ENCODE measurements around the gene MYCN.
"Not testable (repeated sequence)": the region's sequence is repeated elsewhere in the genome, so short reads cannot be mapped to it uniquely, and the experiment has no call there.

The MYCN gene

DNA sequence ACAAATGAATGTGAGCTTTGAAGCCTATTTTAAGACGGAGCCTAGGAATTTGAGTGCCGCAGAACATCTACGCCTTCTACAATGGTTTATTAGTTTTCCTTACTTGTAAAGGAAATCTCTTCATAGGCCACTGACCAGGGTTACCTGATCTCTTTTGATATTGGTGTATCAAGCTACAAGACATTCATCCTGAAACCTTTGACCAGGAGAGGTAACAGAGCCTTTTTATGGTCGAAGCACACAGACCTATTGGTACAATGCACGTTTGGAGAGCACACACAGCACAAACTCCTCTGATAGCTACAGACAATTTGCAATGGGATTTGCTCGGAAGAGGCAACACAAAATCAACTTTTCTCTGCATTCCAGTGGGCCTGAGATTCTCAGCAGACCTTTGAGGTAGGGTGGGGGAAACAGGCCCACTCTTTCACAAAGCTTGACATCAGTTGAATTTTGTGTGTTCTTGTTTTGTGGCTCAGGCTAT is 12.8 kb downstream of the MYCN start:
- Mint-ChIP-seq H3K36me3 (ENCODE audit: low read depth) (no peaks in the 10 kb centered on the region), H3K4me1 (no peaks in the 10 kb centered on the region), H3K4me3 (no peak overlapping the region), H3K9me3 (no peaks in the 10 kb centered on the region), H3K27ac (no peak overlapping the region), H3K27me3 (peaks cover 3% of the 10 kb centered on the region)
- ATAC-seq (no peak), DNase-seq (no peak)

DNA sequence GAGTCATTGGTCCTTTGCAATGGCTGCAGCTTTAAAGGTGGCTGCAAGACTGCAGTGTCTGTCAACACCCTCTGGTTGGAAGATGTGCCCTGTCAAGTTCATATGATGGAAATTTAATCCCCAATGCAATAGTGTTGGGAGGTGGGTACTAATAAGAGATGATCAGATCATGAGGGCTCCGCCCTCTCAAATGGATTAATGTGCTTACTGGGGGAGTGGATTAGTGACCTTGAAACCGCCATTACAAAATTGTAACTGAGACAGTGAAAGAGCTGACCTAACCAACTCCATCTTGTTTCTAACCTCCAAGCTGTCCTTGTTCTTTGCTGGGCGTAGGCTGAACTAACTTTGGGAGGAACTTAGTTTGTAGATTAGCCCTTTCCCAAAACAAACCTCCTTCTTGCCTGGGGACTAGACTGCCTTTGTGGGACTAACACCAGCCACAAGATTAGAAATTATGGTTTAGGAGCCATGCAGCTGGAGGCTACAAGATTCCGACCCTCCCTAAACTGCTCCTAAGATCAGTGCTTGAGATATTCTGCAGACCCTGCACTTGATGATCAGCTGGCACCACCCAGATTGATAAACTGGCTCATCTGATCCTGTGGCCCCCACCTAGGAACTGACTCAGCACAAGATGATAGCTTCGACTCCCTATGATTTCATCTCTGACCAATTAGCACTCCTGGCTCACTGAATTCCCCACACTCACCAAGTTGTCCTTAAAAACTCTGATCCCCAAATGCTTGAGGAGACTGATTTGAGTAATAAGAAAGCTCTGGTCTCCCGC is 13.7 kb downstream of the MYCN start:
- ATAC-seq (no peak), DNase-seq (no peak)
- H3K36me3 Mint-ChIP-seq (ENCODE audit: low read depth): no peaks in the 10 kb centered on the region
- H3K9me3 Mint-ChIP-seq: no peaks in the 10 kb centered on the region
- H3K27ac Mint-ChIP-seq: no peak overlapping the region
- no peak overlapping the region for H3K4me3 Mint-ChIP-seq
- peaks cover 3% of the 10 kb centered on the region for H3K27me3 Mint-ChIP-seq
- no peaks in the 10 kb centered on the region for H3K4me1 Mint-ChIP-seq

DNA sequence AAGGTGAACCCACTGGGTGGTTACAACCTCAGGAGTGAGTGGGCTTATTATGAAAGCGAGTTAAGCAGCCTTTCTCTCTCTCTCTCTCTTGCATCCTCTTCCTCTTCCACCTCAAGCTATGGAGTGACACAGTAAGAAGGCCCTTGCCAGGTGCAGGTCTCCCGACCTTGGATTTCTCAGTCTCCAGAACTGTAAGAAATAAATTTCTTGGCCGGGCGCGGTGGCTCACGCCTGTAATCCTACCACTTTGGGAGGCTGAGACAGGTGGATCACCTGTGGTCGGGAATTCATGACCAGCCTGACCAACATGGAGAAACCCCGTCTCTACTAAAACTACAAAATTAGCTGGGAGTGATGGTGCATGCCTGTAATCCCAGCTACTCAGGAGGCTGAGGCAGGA is 14.4 kb downstream of the MYCN start:
- no peak for ATAC-seq
- no peaks in the 10 kb centered on the region for H3K9me3 Mint-ChIP-seq
- no peaks in the 10 kb centered on the region for H3K36me3 Mint-ChIP-seq (ENCODE audit: low read depth)
- H3K27me3 Mint-ChIP-seq: peaks cover 3% of the 10 kb centered on the region
- H3K4me1 Mint-ChIP-seq: no peaks in the 10 kb centered on the region
- no peak overlapping the region for H3K4me3 Mint-ChIP-seq
- no peak overlapping the region for H3K27ac Mint-ChIP-seq
- DNase-seq: no peak

DNA sequence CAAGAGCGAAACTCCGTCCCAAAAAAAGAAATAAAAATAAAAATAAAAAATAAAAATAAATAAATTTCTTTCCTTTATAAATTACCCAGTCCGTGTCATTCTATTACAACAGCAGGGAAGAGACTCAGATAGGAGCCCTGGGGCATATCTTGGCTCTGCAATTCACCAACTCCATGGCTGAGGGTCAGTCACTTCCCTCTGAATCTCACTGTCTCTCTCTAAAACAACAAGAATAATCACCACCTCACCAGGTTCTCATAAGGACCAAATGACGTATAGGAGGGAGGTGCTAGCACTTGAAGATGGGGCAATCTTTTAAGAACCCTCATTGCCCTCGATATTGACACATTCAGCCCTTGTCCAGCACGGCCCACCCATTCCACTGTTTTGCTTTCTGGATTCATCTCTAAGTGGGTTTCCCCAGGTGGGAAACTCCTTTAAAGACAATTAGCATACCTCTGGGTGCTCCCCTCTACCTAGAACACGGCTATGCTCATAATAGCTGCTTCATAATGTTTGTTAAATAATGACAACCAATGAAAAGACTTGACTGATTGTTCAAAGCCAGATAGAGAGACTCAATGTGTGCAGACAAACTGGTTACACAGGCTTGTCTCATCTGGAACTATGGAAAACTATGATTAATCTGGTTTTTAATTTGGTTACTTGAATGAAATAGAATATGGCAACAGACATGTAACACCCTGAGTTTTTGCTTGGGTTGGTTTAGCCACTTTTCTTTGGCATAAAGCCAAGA is 15.1 kb downstream of the MYCN start:
- no peaks in the 10 kb centered on the region for H3K9me3 Mint-ChIP-seq

DNA sequence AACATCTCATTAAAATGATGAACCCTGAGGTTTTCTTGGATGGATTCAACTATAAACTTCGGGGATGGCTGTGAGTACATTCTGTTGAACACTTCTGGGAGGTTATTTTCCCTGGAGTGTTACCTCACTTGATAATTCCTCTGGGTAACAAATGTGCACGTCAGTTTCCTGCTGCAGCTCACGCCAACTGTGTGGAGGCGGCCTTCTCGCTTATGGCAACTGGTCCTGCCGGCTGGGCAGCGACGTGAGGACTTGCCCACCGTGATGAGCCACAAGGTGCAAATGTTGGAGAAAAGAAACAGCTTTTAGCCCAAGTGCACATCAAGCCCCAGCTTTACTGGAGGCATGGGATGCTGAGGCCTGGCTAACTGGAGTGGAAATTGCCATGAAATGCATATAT is 15.9 kb downstream of the MYCN start:
- H3K27ac Mint-ChIP-seq: no peak overlapping the region
- no peaks in the 10 kb centered on the region for H3K27me3 Mint-ChIP-seq
- H3K36me3 Mint-ChIP-seq (ENCODE audit: low read depth): no peaks in the 10 kb centered on the region
- ATAC-seq: no peak
- no peaks in the 10 kb centered on the region for H3K9me3 Mint-ChIP-seq
- no peaks in the 10 kb centered on the region for H3K4me1 Mint-ChIP-seq
- H3K4me3 Mint-ChIP-seq: no peak overlapping the region
- DNase-seq: no peak

More for the DNA sequence above, 15.1 kb downstream of the MYCN start:
- H3K36me3 Mint-ChIP-seq (ENCODE audit: low read depth): no peaks in the 10 kb centered on the region
- no peaks in the 10 kb centered on the region for H3K4me1 Mint-ChIP-seq
- no peak overlapping the region for H3K4me3 Mint-ChIP-seq
- no peak overlapping the region for H3K27ac Mint-ChIP-seq
- ATAC-seq (no peak), DNase-seq (no peak)
- peaks cover 3% of the 10 kb centered on the region for H3K27me3 Mint-ChIP-seq

DNA sequence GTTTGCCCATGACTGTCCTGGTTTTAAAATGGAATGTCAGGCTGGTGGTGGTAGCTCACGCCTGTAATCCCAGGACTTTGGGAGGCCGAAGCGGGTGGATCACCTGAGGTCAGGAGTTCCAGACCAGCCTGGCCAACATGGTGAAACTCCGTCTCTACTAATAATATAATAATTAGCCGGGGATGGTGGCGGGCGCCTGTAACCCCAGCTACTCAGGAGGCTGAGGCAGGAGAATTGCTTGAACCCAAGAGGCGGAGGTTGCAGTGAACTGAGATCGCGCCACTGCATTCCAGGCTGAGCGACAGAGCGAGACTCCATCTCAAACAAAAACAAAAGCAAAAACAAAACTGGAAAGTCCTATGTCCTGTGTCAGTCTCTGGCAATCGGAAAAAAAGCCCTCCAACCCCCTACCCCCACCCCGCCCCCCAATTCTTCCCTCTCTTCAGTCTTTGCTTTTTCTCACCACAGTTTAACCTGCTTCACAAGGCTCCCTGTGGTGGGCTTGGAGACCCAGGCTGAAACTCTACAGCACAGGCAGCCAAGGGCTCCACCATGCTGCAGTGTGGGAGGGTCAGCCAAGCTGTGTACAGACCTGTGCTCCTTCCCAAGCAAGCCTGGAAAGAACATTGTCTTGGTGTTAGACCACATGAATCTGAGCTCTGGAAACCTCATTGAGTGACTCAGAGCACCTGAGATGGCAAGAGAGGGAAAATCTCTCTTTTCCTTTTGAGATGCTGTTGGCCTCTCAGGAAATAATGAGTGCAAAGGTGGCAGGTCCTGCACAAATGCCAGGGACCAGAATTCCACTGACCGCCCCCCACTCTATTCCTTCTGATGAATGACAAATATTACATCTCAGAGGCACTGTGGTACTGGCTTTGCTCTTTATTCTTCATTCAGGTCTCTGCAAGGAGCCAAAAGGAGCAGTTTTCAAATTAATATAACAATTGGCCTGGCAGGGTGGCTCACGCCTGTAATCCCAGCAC is 16.7 kb downstream of the MYCN start:
- no peaks in the 10 kb centered on the region for H3K9me3 Mint-ChIP-seq
- no peaks in the 10 kb centered on the region for H3K27me3 Mint-ChIP-seq
- ATAC-seq (no peak), DNase-seq (no peak)
- no peaks in the 10 kb centered on the region for H3K4me1 Mint-ChIP-seq
- no peak overlapping the region for H3K4me3 Mint-ChIP-seq
- no peaks in the 10 kb centered on the region for H3K36me3 Mint-ChIP-seq (ENCODE audit: low read depth)
- H3K27ac Mint-ChIP-seq: no peak overlapping the region

DNA sequence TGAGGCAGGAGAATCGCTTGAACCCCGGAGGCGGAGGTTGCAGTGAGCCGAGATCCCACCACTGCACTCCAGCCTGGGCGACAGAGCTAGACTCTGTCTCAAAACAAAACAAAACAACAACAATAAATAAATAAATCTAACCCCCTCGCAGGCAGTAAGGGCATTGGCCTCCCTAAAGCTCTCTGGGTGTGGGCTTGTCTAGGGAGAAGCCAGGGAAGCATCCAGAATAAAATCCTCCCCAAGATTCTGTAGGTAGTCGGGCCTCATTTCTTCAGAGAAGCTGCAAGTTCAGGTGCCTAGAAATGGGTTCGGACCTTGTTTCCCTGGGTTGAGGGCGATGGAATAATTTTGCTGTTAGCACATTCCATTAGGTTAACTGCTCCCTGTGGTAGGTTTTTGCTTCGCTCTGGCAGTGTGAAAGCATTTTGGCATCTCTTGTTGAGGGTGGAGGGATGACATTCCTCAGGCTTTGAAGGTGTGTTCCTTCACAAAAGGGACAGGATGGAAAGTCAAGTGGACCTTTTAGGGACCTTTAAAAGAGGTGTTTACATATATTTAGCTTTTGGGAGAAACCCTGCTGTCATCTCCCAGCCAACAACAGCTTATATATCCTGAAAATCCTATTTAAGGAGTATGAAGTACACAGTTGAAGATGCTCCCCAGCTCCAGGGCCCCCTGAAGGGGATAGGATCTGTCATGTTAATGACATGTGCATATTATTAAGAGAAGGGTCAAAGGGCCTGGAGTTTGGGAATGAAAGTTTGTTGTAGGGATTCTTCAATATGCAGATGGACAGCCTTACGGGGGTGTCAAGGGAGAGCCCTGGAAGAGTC is 17.7 kb downstream of the MYCN start:
- no peaks in the 10 kb centered on the region for H3K36me3 Mint-ChIP-seq (ENCODE audit: low read depth)
- H3K27ac Mint-ChIP-seq: no peak overlapping the region
- no peak overlapping the region for H3K4me3 Mint-ChIP-seq
- DNase-seq (no peak), ATAC-seq (no peak)
- H3K4me1 Mint-ChIP-seq: no peaks in the 10 kb centered on the region
- no peaks in the 10 kb centered on the region for H3K27me3 Mint-ChIP-seq
- no peaks in the 10 kb centered on the region for H3K9me3 Mint-ChIP-seq

DNA sequence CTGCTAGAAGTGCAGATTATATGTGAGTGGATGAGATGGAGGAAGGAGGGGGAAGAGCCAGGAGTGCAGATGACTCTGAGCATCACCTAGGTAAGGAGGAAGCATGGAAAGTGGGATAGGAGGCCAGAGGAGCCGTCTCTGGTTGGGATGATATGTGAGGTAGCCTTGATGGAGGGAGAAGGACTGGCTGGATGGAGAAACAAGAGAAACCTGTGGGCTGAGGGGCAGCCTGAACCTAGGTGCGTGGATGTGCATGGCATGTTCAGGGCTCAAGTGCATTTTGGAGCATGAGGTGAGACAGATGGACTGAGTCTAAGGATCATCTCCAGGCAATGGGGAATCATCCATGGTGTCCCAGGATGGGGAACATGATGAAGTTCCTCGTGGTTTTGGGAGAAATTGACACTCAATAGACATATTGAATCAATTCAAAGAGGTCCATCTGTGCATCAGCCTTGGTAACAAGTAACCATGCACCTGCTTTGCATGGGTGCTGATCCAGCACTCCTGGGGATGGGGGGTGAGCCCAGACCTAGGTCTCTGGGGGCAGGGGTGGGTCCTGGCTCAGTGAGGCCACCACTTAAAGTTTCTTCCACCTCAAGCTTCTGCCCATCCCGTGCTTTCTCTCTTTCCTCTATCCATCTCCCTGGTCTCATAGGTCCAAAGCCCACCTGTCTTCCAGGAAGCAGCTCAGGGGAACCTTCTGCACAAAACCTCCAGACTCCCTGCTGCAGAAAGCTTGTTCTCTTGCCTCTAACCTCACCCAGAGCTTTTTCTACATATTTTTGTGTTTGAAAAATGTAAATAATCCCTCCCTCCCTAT is 19.2 kb downstream of the MYCN start:
- Mint-ChIP-seq H3K27me3 (no peaks in the 10 kb centered on the region), H3K9me3 (peaks cover 3% of the 10 kb centered on the region), H3K27ac (no peak overlapping the region), H3K36me3 (ENCODE audit: low read depth) (no peaks in the 10 kb centered on the region), H3K4me3 (no peak overlapping the region), H3K4me1 (peaks cover 3% of the 10 kb centered on the region)
- DNase-seq: no peak
- ATAC-seq: no peak

DNA sequence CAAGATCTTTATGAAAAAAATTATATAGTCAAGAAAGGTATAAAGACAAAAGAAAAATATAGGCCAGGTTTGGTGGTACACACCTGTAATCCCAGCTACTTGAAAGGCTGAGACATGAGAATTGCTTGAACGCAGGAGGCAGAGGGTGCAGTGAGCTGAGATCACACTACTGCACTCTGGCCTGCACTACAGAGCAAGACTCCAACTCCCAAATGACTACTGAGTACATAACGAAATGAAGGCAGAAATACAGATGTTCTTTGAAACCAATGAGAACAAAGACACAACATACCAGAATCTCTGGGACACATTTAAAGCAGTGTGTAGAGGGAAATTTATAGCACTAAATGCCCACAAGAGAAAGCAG is 19.8 kb downstream of the MYCN start:
- not testable (repeated sequence) for DNase-seq; H3K27me3 Mint-ChIP-seq; H3K9me3 Mint-ChIP-seq; H3K27ac Mint-ChIP-seq; ATAC-seq; H3K4me1 Mint-ChIP-seq; H3K4me3 Mint-ChIP-seq; H3K36me3 Mint-ChIP-seq (ENCODE audit: low read depth)

DNA sequence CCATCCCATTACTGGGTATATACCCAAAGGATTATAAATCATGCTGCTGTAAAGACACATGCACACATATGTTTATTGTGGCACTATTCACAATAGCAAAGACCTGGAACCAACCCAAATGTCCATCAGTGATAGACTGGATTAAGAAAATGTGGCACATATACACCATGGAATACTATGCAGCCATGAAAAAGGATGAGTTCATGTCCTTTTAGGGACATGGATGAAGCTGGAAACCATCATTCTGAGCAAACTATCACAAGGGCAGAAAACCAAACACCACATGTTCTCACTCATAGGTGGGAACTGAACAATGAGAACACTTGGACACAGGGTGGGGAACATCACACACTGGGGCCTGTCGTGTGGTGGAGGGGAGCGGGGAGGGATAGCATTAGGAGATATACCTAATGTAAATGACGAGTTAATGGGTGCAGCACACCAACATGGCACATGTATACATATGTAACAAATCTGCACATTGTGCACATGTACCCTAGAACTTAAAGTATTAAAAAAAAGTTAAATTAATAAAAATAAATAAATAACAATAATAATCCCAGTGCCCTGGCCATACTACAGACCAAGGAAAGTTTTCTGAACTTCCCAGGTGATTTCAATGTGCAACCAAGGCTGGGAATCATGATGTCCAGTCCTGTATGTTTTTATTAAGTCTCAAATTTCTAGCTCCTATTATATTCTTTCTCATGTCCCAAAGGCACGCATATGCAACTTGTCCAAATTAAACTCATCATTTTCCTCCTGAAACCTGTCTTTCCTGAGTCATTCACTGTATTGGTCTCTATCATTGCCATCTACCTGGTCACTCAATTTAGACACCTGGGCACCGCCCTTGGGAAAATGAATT is 23.0 kb downstream of the MYCN start:
- not testable (repeated sequence) for H3K27me3 Mint-ChIP-seq; DNase-seq; ATAC-seq; H3K36me3 Mint-ChIP-seq (ENCODE audit: low read depth); H3K27ac Mint-ChIP-seq; H3K4me3 Mint-ChIP-seq; H3K9me3 Mint-ChIP-seq
- H3K4me1 Mint-ChIP-seq: peaks cover 34% of the 10 kb centered on the region

DNA sequence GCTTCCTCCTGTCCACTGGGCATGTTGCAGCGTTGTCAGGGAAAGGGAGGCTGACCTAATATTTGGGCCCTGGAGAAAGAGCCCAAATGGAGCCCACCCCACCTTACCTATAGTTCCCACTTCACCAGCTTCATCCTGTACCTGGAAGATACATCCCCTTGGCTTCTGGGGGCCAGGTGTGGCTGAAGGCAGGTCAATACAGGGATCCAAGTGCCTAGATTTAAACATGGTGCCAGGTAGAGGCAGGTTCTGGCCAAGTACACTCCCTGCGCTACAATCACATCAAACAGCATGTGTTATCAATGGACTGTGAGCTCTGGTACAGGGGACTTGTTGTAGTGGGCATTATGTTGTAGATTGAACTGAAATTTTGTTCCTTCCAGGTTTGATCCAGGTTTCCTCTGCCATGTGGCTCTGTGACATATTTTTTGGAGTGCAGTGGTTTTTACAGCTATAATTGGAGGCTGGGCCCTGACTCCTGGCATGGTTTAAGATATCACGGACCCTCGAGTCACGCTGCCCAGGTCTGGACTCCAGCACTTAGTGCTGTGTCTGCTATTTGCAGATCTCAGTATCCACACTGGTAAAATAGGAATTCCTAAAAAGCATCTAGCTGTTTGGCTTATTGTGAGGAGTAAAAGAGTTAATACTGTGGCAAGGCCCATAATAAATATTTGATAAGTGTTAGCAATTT is 23.8 kb downstream of the MYCN start:
- no peak for ATAC-seq
- H3K36me3 Mint-ChIP-seq (ENCODE audit: low read depth): no peaks in the 10 kb centered on the region
- no peak overlapping the region for H3K4me3 Mint-ChIP-seq
- H3K4me1 Mint-ChIP-seq: peaks cover 42% of the 10 kb centered on the region
- peaks cover 3% of the 10 kb centered on the region for H3K9me3 Mint-ChIP-seq
- no peak overlapping the region for H3K27ac Mint-ChIP-seq
- H3K27me3 Mint-ChIP-seq: no peaks in the 10 kb centered on the region
- DNase-seq: no peak

DNA sequence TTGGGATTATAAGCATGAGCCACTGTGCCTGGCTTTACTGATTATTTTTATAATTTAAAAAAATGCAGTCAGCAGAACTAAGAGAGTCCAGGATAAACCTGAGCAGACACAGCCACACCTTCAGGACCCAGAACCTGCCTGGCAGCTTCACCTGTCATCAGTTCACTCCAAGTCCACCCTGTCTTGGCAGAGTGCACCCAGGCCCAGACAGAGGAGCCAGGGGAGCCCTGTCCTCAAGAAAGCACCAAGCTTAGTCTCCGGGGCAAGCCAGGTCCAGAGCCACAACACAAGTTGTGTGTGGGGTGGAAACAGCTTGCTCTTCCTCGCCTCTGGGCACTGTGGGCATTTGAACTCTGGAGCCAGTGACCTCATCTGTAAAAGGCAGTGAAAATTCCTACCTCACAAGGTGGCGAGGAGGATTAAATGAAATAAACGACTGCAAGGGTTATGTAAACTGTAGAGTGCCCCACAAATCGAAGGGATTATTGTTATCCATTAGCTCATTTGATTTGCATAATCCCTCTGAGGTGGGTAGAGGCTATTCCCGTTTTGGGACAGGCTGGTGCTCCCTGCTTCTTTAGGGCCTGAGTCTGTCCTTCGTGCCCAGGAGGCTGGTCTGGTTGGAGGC is 24.7 kb downstream of the MYCN start:
- Mint-ChIP-seq H3K4me3 (no peak overlapping the region), H3K27me3 (no peaks in the 10 kb centered on the region), H3K27ac (no peak overlapping the region), H3K36me3 (ENCODE audit: low read depth) (no peaks in the 10 kb centered on the region), H3K4me1 (peaks cover 50% of the 10 kb centered on the region), H3K9me3 (peaks cover 3% of the 10 kb centered on the region)
- ATAC-seq: no peak
- DNase-seq: no peak
